Activated naive CD4-positive, alpha-beta T cell treated with anti-CD3 and anti-CD28 coated beads for 36 hours (primary cell): Measurements from ENCODE around the gene PLXNA2. TPM values are rescaled to one million over a fixed set of nuclear protein-coding genes. Genes with fewer than 3 reads are reported as not detected.

Experiments used
- CTCF ChIA-PET: fragments of 350-600 bp; sonication (Branson Sonifier 250); formaldehyde crosslinking; loops from one replicate; lab custom pipeline; 2021; ENCODE audit warnings: antibody characterized with exemption; lab: Charles Lee
- DNase-seq: peaks from one replicate; pipeline ENCODE4 v3.0.0-alpha.2; 2020
- H3K27ac Mint-ChIP-seq: one replicate; pipeline ENCODE4 v1.8.0; 2021; ENCODE audit warnings: mild to moderate bottlenecking, mixed read lengths
- H3K27me3 Mint-ChIP-seq: one replicate; pipeline ENCODE4 v1.8.0; 2021; ENCODE audit warnings: low read depth, mixed read lengths
- H3K36me3 Mint-ChIP-seq: one replicate; pipeline ENCODE4 v1.8.0; 2021; ENCODE audit warnings: low read depth, mixed read lengths
- H3K4me1 Mint-ChIP-seq: one replicate; pipeline ENCODE4 v1.8.0; 2021; ENCODE audit warnings: low read depth, mixed read lengths
- H3K4me3 Mint-ChIP-seq: one replicate; pipeline ENCODE4 v1.8.0; 2021; ENCODE audit warnings: mild to moderate bottlenecking, moderate library complexity, mixed read lengths
- H3K9me3 Mint-ChIP-seq: one replicate; pipeline ENCODE4 v1.8.0; 2021; ENCODE audit warnings: mixed read lengths
- intact Hi-C: fragments of 100-400 bp; cut with micrococcal nuclease; formaldehyde crosslinking; loops from one replicate; pipeline ENCODE4 v1.15.1; 2023
- total RNA-seq, 2 experiments: library from RNA; stranded (reverse); gene quantifications; one replicate each; pipeline ENCODE4 v1.2.3, GENCODE V29; 2021

PLXNA2 gene
- total RNA-seq, 2 experiments from 2014 or later, result 0.26 to 0.35 TPM

DNA sequence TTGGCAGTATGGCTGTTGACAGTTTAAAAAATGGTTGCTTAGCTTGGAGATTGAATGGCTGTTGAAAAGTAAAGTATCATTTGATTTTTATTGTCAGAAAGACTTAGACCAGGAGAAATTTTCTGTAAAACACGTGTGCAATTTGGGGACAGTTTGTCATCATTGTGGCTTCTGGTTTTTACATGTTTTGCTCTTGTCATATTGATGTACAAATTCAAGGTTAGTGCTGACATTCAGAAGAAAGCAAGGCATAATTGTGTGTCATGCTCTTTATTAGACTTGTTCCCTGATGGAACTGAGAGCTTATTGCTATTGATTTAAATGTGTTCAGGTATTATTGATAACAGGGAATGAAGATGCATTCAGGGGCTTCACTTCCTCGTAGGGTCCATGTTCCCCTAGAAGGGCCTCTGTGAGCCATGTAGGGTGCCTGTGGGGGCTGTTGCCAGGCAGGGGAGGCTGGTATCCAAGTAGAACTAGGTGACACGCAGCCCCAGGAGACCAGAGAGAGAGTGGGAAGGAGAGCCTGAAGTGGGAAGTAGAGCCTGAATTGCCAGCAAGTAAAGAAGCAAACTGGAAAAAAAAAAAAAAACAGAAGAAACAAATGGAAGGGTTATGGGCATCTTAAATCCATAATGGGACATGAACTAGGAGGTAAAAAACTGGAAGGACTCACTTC is 32.7 kb upstream of the PLXNA2 start:
- intact Hi-C loops, result no loop called here
- H3K4me1 Mint-ChIP-seq, result no peaks in the 10 kb centered on the region
- H3K27me3 Mint-ChIP-seq, result peaks cover 20% of the 10 kb centered on the region
- no peaks in the 10 kb centered on the region for H3K9me3 Mint-ChIP-seq
- CTCF ChIA-PET, result no interaction called here
- H3K4me3 Mint-ChIP-seq, result no peak overlapping the region
- H3K36me3 Mint-ChIP-seq, result no peaks in the 10 kb centered on the region
- no peak overlapping the region for H3K27ac Mint-ChIP-seq
- no peak for DNase-seq

DNA sequence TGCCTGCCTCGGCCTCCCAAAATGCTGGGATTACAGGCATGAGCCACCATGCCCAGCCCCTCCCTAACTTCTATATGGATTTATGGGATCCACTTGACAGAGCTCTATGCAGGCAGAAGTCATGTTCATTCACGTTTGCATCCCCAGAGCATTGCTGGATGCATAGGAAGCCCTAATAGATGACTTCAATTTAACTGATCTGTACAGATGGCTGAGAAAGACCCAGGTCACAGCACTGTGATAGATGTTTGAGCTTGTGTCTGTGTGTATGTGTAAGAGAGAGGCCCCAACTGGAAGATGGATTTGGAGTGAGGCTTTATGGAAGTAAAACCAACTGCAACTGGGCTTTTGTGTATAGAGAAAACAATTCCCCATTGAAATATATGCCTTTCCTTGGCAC is 30.9 kb upstream of the PLXNA2 start:
- H3K27me3 Mint-ChIP-seq, result peaks cover 21% of the 10 kb centered on the region
- H3K4me1 Mint-ChIP-seq, result no peaks in the 10 kb centered on the region
- CTCF ChIA-PET, result no interaction called here
- no peak overlapping the region for H3K27ac Mint-ChIP-seq
- H3K36me3 Mint-ChIP-seq, result no peaks in the 10 kb centered on the region
- no peak for DNase-seq
- no peak overlapping the region for H3K4me3 Mint-ChIP-seq
- intact Hi-C loops, result no loop called here
- H3K9me3 Mint-ChIP-seq, result no peaks in the 10 kb centered on the region

DNA sequence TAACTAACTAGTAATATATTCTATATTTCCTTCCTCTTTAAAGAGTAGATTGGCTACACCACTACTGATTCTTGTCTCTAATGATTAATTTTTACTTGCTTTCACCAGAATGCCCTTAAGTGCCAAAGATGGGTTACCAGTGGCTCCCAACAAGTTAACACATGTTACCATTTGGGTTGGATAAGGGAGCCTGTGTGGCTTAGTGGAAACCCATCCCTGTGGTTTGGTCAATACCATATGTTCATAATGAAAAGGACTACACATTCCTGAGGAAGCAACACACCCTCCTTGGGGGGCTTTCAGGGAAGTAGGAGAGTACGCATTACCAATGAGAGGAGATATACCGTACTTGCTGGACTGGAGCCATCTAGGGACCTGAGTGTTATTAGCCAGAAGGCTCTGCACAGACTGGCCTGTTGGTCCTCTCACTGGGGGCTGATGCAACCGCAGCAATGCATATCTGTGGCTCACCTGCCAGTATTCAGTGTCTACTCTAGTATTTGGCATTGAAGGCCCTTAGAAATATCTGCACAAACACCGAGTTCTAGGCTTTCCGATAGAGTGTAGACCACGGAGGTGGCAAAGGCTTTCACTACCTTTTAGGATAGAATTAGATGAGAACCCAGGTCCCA is 29.3 kb upstream of the PLXNA2 start:
- CTCF ChIA-PET, result no interaction called here
- no peak for DNase-seq
- Mint-ChIP-seq H3K27ac (no peak overlapping the region), H3K4me1 (no peaks in the 10 kb centered on the region), H3K27me3 (peaks cover 28% of the 10 kb centered on the region), H3K9me3 (no peaks in the 10 kb centered on the region), H3K4me3 (no peak overlapping the region), H3K36me3 (no peaks in the 10 kb centered on the region)
- intact Hi-C loops, result no loop called here

DNA sequence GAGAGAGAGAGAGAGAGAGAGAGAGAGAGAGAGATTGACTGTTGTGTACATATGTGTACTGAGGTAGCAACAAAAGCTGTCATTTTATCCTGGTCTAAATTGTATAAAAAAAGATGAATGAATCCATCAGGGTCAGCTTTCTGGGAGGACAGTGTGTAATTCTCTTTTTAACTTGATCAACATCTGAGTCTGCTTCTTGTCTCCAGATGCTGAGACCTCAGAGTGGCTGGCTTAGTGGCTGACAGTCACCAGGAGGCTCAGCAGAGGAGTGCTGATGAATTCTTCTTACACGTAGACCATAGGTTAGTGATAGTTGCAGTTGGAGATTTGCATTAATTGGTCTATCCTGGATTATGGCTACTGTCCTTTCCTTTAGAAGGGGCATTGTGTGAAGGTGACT is 28.5 kb upstream of the PLXNA2 start:
- Mint-ChIP-seq H3K9me3 (no peaks in the 10 kb centered on the region), H3K4me1 (no peaks in the 10 kb centered on the region), H3K36me3 (no peaks in the 10 kb centered on the region), H3K27me3 (peaks cover 33% of the 10 kb centered on the region), H3K27ac (no peak overlapping the region), H3K4me3 (no peak overlapping the region)
- CTCF ChIA-PET, result no interaction called here
- intact Hi-C loops, result no loop called here
- no peak for DNase-seq

DNA sequence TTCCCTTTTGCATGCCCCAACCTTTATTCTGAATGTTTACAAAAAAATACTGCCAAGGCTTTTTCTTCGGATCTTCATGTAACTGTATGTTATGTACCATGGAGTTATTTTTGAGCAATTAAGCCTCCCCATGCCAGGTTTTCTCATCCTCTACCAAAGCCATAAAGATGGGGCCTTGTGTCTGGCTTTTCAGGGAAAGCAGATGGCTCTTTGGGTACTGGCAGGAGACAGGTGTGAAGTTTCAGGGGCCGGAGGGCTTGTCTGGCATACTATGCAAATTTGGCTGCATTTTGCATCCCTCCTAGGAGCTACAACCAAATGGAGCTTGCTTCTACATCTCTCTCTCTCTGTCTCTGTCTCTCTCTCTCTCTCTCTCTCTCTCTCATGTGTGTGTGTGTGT is 28.1 kb upstream of the PLXNA2 start:
- intact Hi-C loops, result no loop called here
- CTCF ChIA-PET, result no interaction called here
- H3K4me1 Mint-ChIP-seq, result no peaks in the 10 kb centered on the region
- H3K4me3 Mint-ChIP-seq, result no peak overlapping the region
- no peak for DNase-seq
- H3K9me3 Mint-ChIP-seq, result no peaks in the 10 kb centered on the region
- H3K27ac Mint-ChIP-seq, result no peak overlapping the region
- H3K36me3 Mint-ChIP-seq, result no peaks in the 10 kb centered on the region
- H3K27me3 Mint-ChIP-seq, result peaks cover 32% of the 10 kb centered on the region

GRCh38 chr1:208271236-208271635 is 27.1 kb upstream of the PLXNA2 start:
- CTCF ChIA-PET, result interaction anchor here (1.0 kb wide), 1 partner anchor 12 kb away, joined by 3 read pairs; no protein-coding TSS in a partner anchor
- Mint-ChIP-seq H3K9me3 (no peaks in the 10 kb centered on the region), H3K4me1 (no peaks in the 10 kb centered on the region), H3K36me3 (no peaks in the 10 kb centered on the region), H3K27me3 (peaks cover 29% of the 10 kb centered on the region), H3K27ac (no peak overlapping the region), H3K4me3 (no peak overlapping the region)
- DNase-seq, result no peak
- intact Hi-C loops, result no loop called here

GRCh38 chr1:208270651-208271141 is 26.5 kb upstream of the PLXNA2 start:
- H3K36me3 Mint-ChIP-seq, result no peaks in the 10 kb centered on the region
- intact Hi-C loops, result no loop called here
- H3K4me1 Mint-ChIP-seq, result no peaks in the 10 kb centered on the region
- DNase-seq, result no peak
- no peak overlapping the region for H3K4me3 Mint-ChIP-seq
- CTCF ChIA-PET, result interaction anchor here (0.8 to 1.6 kb wide), 3 partner anchors 12 to 273 kb away, joined by 3 read pairs; no protein-coding TSS in a partner anchor
- H3K27me3 Mint-ChIP-seq, result peaks cover 33% of the 10 kb centered on the region
- H3K27ac Mint-ChIP-seq, result no peak overlapping the region
- no peaks in the 10 kb centered on the region for H3K9me3 Mint-ChIP-seq

GRCh38 chr1:208269338-208269666 is 25.1 kb upstream of the PLXNA2 start:
- no peak overlapping the region for H3K4me3 Mint-ChIP-seq
- H3K36me3 Mint-ChIP-seq, result no peaks in the 10 kb centered on the region
- H3K9me3 Mint-ChIP-seq, result no peaks in the 10 kb centered on the region
- H3K27me3 Mint-ChIP-seq, result peaks cover 33% of the 10 kb centered on the region
- intact Hi-C loops, result no loop called here
- H3K27ac Mint-ChIP-seq, result no peak overlapping the region
- no peaks in the 10 kb centered on the region for H3K4me1 Mint-ChIP-seq
- DNase-seq, result no peak
- CTCF ChIA-PET, result interaction anchor here (1.6 kb wide), 1 partner anchor 272 kb away, joined by 3 read pairs; no protein-coding TSS in a partner anchor

DNA sequence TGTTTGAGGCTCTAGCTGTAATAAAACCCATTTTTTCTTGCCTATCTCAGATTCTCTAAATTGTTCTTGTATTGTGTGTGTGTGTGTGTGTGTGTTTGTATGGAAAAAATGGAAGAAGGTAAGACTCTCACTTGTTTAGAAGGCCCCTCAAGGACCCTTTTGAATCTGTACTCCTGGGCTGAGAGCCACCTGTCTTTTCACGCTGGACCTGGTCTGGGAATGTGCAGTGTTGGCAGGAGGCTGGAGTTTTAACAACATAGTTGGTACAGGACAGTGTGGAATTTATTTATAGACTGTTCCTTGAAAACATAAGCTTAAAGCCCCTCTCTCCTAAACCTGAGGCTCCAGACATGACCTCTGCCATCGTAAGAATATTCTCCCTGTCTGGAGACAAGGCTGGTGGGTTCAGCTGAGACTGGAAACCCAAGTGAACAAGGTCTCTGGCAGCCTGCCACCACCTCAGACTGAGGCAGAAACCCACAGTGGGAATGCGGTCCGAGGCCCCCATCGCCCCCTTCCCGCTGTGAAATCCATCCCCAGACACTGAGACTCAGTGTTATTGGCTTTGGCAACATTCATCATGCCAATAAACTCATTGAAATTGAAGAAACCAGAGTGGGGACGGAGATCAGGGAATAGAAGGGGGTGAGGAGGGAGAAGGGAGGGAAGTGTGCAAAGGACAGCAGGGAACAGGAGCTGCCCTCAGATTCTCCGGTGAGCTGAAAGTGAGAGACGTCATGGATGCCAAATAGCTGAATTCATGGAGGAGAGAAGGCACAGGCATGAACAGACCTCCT is 24.6 kb upstream of the PLXNA2 start:
- Mint-ChIP-seq H3K36me3 (no peaks in the 10 kb centered on the region), H3K4me1 (no peaks in the 10 kb centered on the region), H3K4me3 (no peak overlapping the region), H3K9me3 (no peaks in the 10 kb centered on the region), H3K27ac (no peak overlapping the region), H3K27me3 (peaks cover 29% of the 10 kb centered on the region)
- intact Hi-C loops, result no loop called here
- no peak for DNase-seq
- CTCF ChIA-PET, result interaction anchor here (0.6 to 1.6 kb wide), 2 partner anchors 76 to 271 kb away, joined by 3 to 4 read pairs; no protein-coding TSS in a partner anchor

DNA sequence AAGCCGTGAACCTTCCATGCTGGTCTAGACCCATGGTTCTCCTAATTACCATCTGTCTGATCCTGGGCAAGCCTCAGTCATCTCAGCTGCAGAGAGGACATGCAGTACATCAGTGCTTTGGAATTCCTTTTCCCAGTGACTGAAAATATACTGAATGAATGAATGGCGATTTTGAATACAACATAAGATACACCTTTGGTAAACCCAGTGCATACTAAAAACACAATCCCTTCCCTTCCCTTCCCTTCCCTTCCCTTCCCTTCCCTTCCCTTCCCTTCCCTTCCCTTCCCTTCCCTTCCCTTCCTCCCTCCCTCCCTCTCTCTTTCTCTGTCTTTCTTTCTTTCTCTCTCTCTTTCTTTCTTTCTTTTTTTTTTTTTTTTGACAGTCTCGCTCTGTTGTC is 21.3 kb upstream of the PLXNA2 start:
- intact Hi-C loops, result no loop called here
- Mint-ChIP-seq H3K36me3 (no peaks in the 10 kb centered on the region), H3K9me3 (peaks cover under 1% of the 10 kb centered on the region), H3K4me1 (no peaks in the 10 kb centered on the region), H3K27me3 (peaks cover 34% of the 10 kb centered on the region), H3K4me3 (no peak overlapping the region), H3K27ac (no peak overlapping the region)
- no peak for DNase-seq
- CTCF ChIA-PET, result interaction anchor here (0.7 kb wide), 1 partner anchor 26 kb away, joined by 3 read pairs; no protein-coding TSS in a partner anchor

- Mint-ChIP-seq H3K27ac (no peak overlapping the region), H3K9me3 (peaks cover 2% of the 10 kb centered on the region), H3K4me3 (no peak overlapping the region), H3K27me3 (peaks cover 32% of the 10 kb centered on the region), H3K4me1 (no peaks in the 10 kb centered on the region), H3K36me3 (no peaks in the 10 kb centered on the region)
- no peak for DNase-seq
- intact Hi-C loops, result no loop called here
- CTCF ChIA-PET, result interaction anchor here (0.7 kb wide), 1 partner anchor 26 kb away, joined by 3 read pairs; no protein-coding TSS in a partner anchor
These were observed 20.9 kb upstream of the PLXNA2 start for GRCh38 chr1:208265122-208265469.

GRCh38 chr1:208264469-208265121 is 20.4 kb upstream of the PLXNA2 start:
- CTCF ChIA-PET, result interaction anchor here (0.7 kb wide), 1 partner anchor 25 kb away, joined by 3 read pairs; no protein-coding TSS in a partner anchor
- peaks cover 2% of the 10 kb centered on the region for H3K9me3 Mint-ChIP-seq
- no peaks in the 10 kb centered on the region for H3K4me1 Mint-ChIP-seq
- no peak overlapping the region for H3K4me3 Mint-ChIP-seq
- no peaks in the 10 kb centered on the region for H3K36me3 Mint-ChIP-seq
- no peak overlapping the region for H3K27ac Mint-ChIP-seq
- intact Hi-C loops, result no loop called here
- DNase-seq, result no peak
- peaks cover 30% of the 10 kb centered on the region for H3K27me3 Mint-ChIP-seq
